AG20443 (cell line): ENCODE data around the gene AGPAT2.

Source experiments
- DNase-seq: peaks from one replicate; pipeline ENCODE4 v3.0.0; 2012; ENCODE audit warnings: low spot score, mixed read lengths

Gene AGPAT2

DNA sequence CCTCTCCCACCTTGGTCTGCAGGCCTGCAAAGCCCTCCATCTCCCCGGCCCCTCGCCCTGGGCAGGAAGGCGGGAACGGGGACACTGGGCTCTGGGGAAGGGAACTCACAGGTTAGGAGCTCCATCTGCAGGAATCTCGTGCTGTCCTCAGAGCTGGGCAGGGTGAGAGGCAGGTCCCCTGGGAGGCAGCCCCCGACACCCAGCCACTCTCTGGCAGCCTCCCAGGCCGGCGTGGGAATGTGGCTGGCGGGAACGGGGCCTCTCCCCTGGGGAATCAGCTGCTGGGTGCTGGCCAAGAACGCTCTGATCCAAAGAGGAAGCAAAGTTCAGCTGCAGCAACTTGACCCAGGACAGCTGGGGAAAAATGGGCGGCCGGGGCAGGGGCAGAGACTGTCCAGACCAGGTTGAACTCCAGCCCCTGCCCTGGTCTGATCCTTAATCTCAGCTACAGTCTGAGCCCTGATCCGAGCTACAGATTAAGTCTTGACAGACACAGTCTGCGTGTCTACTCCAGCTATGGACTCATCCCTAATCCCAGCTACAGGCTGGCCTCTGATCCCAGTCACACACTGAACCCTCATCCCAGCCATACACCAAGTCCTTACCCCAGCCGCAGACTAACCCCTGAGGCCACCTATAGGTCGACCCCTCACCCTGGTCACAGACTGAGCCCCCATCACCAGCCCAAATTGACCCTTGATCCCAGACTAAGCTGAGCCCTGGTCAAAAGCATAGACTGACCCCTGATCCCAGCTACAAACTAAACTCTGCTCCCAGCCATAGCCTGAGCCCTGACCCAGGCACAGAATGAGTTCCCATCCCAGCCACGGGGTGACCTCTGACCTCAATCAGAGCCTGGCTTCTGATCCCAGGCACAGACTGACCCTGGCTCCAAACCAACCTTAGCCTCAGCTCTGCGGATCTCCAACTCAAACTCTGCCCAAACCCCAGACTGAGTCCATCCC is 61.9 kb downstream of the AGPAT2 start:
- DNase-seq, result peak; percentile 76

DNA sequence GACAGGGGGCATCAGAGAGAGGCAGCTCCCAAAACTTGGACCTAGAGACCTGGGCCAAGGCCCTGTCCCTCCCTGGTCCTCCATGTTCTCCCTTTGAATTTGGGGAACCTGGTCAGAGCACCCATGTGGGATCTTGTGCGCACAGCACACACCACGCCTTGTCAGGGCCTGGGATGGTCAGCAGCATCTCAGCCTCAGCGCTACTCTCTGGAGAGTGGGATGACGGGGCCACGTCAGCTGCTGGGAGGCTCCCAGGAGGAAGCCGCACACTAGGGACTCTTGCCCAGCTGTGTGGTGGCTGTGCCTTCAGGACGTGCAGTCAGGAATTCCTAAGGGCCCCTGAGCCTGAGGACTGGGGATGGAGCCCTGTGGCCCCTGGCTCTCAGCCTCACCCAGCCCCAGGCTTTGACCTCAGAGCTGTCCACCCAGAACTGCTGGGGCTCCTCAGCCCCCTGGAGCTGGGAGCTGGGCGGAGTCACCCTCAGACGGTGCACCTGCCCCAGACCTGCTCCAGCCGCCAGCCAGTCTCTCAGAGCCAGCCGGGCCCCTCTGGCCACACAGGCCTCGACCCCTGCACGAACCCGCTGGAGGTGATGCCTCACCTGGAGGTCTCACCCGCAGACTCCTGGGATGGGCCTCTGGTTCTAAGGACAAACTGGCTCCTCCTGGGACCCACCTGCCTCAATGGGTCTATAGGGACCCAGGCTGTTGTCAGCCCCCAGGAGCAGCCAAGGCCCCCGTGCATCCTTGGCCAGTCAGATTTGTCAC is 62.9 kb downstream of the AGPAT2 start:
- no peak for DNase-seq

DNA sequence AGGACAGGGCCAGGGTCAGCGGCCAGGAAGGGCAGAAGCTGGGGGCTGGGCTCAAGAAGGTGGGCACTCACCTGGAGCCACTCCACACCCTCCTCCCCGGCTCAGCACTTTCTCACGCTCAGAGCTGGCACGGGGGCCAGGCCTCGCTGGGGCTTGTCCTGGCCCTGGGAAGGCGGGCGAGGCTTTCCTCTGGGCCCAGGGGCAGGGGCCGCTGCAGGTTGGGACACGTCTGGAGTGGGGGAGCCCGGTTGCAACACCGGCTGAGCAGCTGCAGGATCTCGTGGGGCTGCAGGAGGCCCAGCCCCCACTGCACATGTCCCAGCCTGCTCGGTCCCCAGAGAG is 63.4 kb downstream of the AGPAT2 start:
- no peak for DNase-seq
